Gastroesophageal sphincter (tissue), 3 donors: ENCODE results near the gene PPP1R7.

Experiments used
- CTCF ChIP-seq, 4 experiments: fragments of 200-600 bp in 2 of 4; fragments of 450-650 bp in 2 of 4; sonication (generic) in 1 of 4; IDR thresholded peaks; one replicate each; pipeline ENCODE4 v1.5.1; 2017 to 2019; ENCODE audit warnings: antibody characterized with exemption in 4 of 4, mild to moderate bottlenecking in 2 of 4, moderate library complexity in 2 of 4
- EP300 ChIP-seq: sonication (generic); formaldehyde crosslinking; IDR thresholded peaks from one replicate; pipeline ENCODE4 v1.6.1; 2017; ENCODE audit warnings: antibody characterized with exemption, mild to moderate bottlenecking

GRCh38 chr2:241187101-241187917, 37.0 kb downstream of the PPP1R7 start:
- TF ChIP-seq EP300 (no peak), CTCF (IDR thresholded peaks at IDR 0.05) (no peak)
